ENCODE data around the gene CHRNA9.
"Not testable (repeated sequence)": the region's sequence is repeated elsewhere in the genome, so short reads cannot be mapped to it uniquely, and the experiment has no call there.

CHRNA9 gene

GRCh38 chr4:40388239-40388638 lies 53.1 kb downstream of the CHRNA9 start:
- ATAC-seq: no peak

GRCh38 chr4:40389986-40390385 lies 54.9 kb downstream of the CHRNA9 start:
- no peak for ATAC-seq
- no peak for DNase-seq

More at GRCh38 chr4:40388239-40388638, 53.1 kb downstream of the CHRNA9 start:
- no peak for DNase-seq

GRCh38 chr4:40392241-40392640 lies 57.1 kb downstream of the CHRNA9 start:
- ATAC-seq, DNase-seq: not testable (repeated sequence)

GRCh38 chr4:40394236-40394635 lies 59.1 kb downstream of the CHRNA9 start:
- ATAC-seq (no peak), DNase-seq (no peak)

GRCh38 chr4:40395166-40395900 lies 60.2 kb downstream of the CHRNA9 start:
- ATAC-seq: no peak
- no peak for DNase-seq

- no peak for DNase-seq
Observed at GRCh38 chr4:40395908-40396793, 61.0 kb downstream of the CHRNA9 start.

GRCh38 chr4:40399578-40399977 lies 64.4 kb downstream of the CHRNA9 start:
- no peak for ATAC-seq

More at GRCh38 chr4:40395908-40396793, 61.0 kb downstream of the CHRNA9 start:
- no peak for ATAC-seq

GRCh38 chr4:40401096-40401495 lies 66.0 kb downstream of the CHRNA9 start:
- ATAC-seq (no peak), DNase-seq (no peak)

More at GRCh38 chr4:40399578-40399977, 64.4 kb downstream of the CHRNA9 start:
- DNase-seq: no peak

GRCh38 chr4:40401631-40402030 lies 66.5 kb downstream of the CHRNA9 start:
- no peak for DNase-seq
- ATAC-seq: no peak

- DNase-seq: no peak
- ATAC-seq: no peak
Observed at GRCh38 chr4:40402556-40402955, 67.4 kb downstream of the CHRNA9 start.

- no peak for ATAC-seq
- no peak for DNase-seq
Observed at GRCh38 chr4:40403081-40403480, 67.9 kb downstream of the CHRNA9 start.

Measured in stimulated activated naive CD8-positive, alpha-beta T cell treated with anti-CD3 and anti-CD28 coated beads, Interleukin-15, Interleukin-2, amounts not matched to agents 100 U/mL and 50 U/mL, for 24 hours (primary cell).